Parathyroid adenoma (tissue), 2 donors: ENCODE data around the gene GPRIN1.
A peak's percentile ranks its signal among the peaks of the same experiment; 100 is the strongest.

Experiments used
- H2AFZ ChIP-seq: fragments of 300-600 bp; sonication (generic); one replicate; pipeline ENCODE4 v1.7.0; 2017; ENCODE audit warnings: antibody characterized with exemption, mild to moderate bottlenecking
- H3K27ac ChIP-seq: fragments of 300-600 bp; sonication (generic); one replicate; pipeline ENCODE4 v1.7.0; 2017
- H3K27me3 ChIP-seq: fragments of 300-600 bp; sonication (generic); one replicate; pipeline ENCODE4 v1.7.0; 2017; ENCODE audit warnings: low read length; ENCODE audit not compliant: control insufficient read depth, insufficient read depth
- H3K36me3 ChIP-seq: fragments of 300-600 bp; sonication (generic); one replicate; pipeline ENCODE4 v1.7.0; 2017; ENCODE audit warnings: low read length; ENCODE audit not compliant: control insufficient read depth, insufficient read depth
- H3K4me1 ChIP-seq: fragments of 300-600 bp; sonication (generic); one replicate; pipeline ENCODE4 v1.7.0; 2017; ENCODE audit warnings: control low read depth
- H3K4me2 ChIP-seq: fragments of 300-600 bp; sonication (generic); one replicate; pipeline ENCODE4 v1.7.0; 2017; ENCODE audit warnings: low read length
- H3K4me3 ChIP-seq: fragments of 300-600 bp; sonication (generic); one replicate; pipeline ENCODE4 v1.7.0; 2017; ENCODE audit warnings: low read depth, low read length
- H3K79me2 ChIP-seq: fragments of 300-600 bp; sonication (generic); one replicate; pipeline ENCODE4 v1.7.0; 2017; ENCODE audit warnings: control low read depth
- H3K9ac ChIP-seq: fragments of 300-600 bp; sonication (generic); one replicate; pipeline ENCODE4 v1.7.0; 2017; ENCODE audit warnings: mild to moderate bottlenecking
- H3K9me3 ChIP-seq: fragments of 300-600 bp; sonication (generic); one replicate; pipeline ENCODE4 v1.7.0; 2017; ENCODE audit warnings: low read length; ENCODE audit not compliant: control insufficient read depth
- TF ChIP-seq, protein P1 (sequence below): fragments of 300-600 bp; sonication (generic); IDR thresholded peaks from one replicate; pipeline ENCODE4 v1.7.0; 2017; ENCODE audit warnings: antibody characterized with exemption, mild to moderate bottlenecking
- donor health status: primary hyperparathyroidism.

Gene GPRIN1

DNA sequence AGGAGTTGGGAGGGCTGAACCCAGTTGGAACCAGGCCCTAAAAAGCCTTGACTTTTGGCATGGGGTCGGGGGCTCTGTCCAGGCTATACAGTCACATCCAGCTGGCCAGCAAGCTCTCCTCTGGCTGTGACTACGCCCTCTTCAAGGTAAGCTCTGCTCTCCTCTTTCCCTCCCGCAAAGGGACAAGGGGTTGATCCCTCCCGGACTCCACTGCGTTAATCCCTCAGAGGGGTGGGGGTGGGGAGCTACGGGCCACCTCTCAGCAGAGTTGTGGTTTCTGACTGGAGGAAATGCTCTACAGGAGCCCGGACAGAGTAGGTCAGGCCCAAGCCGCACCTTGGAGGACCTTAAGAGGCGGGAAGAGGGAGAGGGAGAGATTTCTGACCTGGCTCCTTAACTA lies 34.3 kb upstream of the GPRIN1 start:
- H3K79me2 ChIP-seq: peaks cover 5% of the 10 kb centered on the region

GRCh38 chr5:176643491-176644219 lies 33.7 kb upstream of the GPRIN1 start:
- no peak overlapping the region for H3K4me2 ChIP-seq
- H3K9me3 ChIP-seq: no peaks in the 10 kb centered on the region

More for the DNA sequence above, 34.3 kb upstream of the GPRIN1 start:
- TF ChIP-seq, protein P1, sequence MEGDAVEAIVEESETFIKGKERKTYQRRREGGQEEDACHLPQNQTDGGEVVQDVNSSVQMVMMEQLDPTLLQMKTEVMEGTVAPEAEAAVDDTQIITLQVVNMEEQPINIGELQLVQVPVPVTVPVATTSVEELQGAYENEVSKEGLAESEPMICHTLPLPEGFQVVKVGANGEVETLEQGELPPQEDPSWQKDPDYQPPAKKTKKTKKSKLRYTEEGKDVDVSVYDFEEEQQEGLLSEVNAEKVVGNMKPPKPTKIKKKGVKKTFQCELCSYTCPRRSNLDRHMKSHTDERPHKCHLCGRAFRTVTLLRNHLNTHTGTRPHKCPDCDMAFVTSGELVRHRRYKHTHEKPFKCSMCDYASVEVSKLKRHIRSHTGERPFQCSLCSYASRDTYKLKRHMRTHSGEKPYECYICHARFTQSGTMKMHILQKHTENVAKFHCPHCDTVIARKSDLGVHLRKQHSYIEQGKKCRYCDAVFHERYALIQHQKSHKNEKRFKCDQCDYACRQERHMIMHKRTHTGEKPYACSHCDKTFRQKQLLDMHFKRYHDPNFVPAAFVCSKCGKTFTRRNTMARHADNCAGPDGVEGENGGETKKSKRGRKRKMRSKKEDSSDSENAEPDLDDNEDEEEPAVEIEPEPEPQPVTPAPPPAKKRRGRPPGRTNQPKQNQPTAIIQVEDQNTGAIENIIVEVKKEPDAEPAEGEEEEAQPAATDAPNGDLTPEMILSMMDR: no peak
- H3K4me3 ChIP-seq: no peak overlapping the region
- H3K9ac ChIP-seq: no peak overlapping the region
- no peak overlapping the region for H3K4me2 ChIP-seq
- no peaks in the 10 kb centered on the region for H3K36me3 ChIP-seq
- H3K4me1 ChIP-seq: peaks cover 13% of the 10 kb centered on the region
- no peaks in the 10 kb centered on the region for H3K9me3 ChIP-seq
- no peak overlapping the region for H3K27ac ChIP-seq
- no peaks in the 10 kb centered on the region for H3K27me3 ChIP-seq
- H2AFZ ChIP-seq: no peak overlapping the region

GRCh38 chr5:176642675-176643490 lies 32.9 kb upstream of the GPRIN1 start:
- Histone ChIP-seq H3K27me3 (no peaks in the 10 kb centered on the region), H3K79me2 (peaks cover 3% of the 10 kb centered on the region), H3K4me2 (no peak overlapping the region)

More at GRCh38 chr5:176643491-176644219, 33.7 kb upstream of the GPRIN1 start:
- H3K27me3 ChIP-seq: no peaks in the 10 kb centered on the region
- H3K4me3 ChIP-seq: no peak overlapping the region
- no peaks in the 10 kb centered on the region for H3K36me3 ChIP-seq
- peaks cover 13% of the 10 kb centered on the region for H3K4me1 ChIP-seq
- no peak overlapping the region for H3K9ac ChIP-seq
- no peak overlapping the region for H3K27ac ChIP-seq
- H2AFZ ChIP-seq: peak overlapping the region; percentile 74
- H3K79me2 ChIP-seq: peaks cover 3% of the 10 kb centered on the region
- TF ChIP-seq, protein P1: no peak

GRCh38 chr5:176640616-176641015 lies 30.7 kb upstream of the GPRIN1 start:
- Histone ChIP-seq H3K27me3 (no peaks in the 10 kb centered on the region), H2AFZ (no peak overlapping the region), H3K36me3 (no peaks in the 10 kb centered on the region), H3K4me1 (peaks cover 4% of the 10 kb centered on the region), H3K9ac (no peak overlapping the region), H3K27ac (no peak overlapping the region), H3K4me3 (no peak overlapping the region), H3K4me2 (no peak overlapping the region), H3K79me2 (no peaks in the 10 kb centered on the region), H3K9me3 (no peaks in the 10 kb centered on the region)
- TF ChIP-seq, protein P1: no peak

More at GRCh38 chr5:176642675-176643490, 32.9 kb upstream of the GPRIN1 start:
- no peaks in the 10 kb centered on the region for H3K9me3 ChIP-seq
- H3K4me1 ChIP-seq: peaks cover 7% of the 10 kb centered on the region
- H3K36me3 ChIP-seq: no peaks in the 10 kb centered on the region
- no peak overlapping the region for H3K4me3 ChIP-seq
- no peak overlapping the region for H3K27ac ChIP-seq
- no peak overlapping the region for H3K9ac ChIP-seq
- peak overlapping the region; percentile 74 for H2AFZ ChIP-seq
- TF ChIP-seq, protein P1: no peak
